HEK293T (cell line): ENCODE data around the gene USP32.

Experiments
- CTCF ChIA-PET: fragments of 350-600 bp; formaldehyde crosslinking; extraction: SDS; loops from one replicate; lab custom pipeline; 2021; ENCODE audit warnings: antibody characterized with exemption, inconsistent platforms; lab: Yijun Ruan, JAX
- POLR2A ChIA-PET: fragments of 350-600 bp; formaldehyde crosslinking; extraction: SDS; loops from one replicate; lab custom pipeline; 2020; ENCODE audit warnings: antibody characterized with exemption, inconsistent platforms; lab: Yijun Ruan, JAX
- DNase-seq: peaks from one replicate; pipeline ENCODE4 v3.0.0; 2012; ENCODE audit warnings: mixed read lengths; ENCODE audit errors: extremely low spot score
- ARNT ChIP-seq: fragments of 450-650 bp; IDR thresholded peaks from 2 replicates; pipeline ENCODE4 v1.6.1; 2017; ENCODE audit warnings: mild to moderate bottlenecking
- BHLHE40 ChIP-seq: fragments of 450-650 bp; IDR thresholded peaks from 2 replicates; pipeline ENCODE4 v1.6.1; 2016; ENCODE audit warnings: mild to moderate bottlenecking, moderate library complexity, borderline replicate concordance
- CTBP1 ChIP-seq: fragments of 450-650 bp; IDR thresholded peaks from 2 replicates; pipeline ENCODE4 v1.6.1; 2016; ENCODE audit warnings: borderline replicate concordance
- ELF4 ChIP-seq: fragments of 450-650 bp; IDR thresholded peaks from 2 replicates; pipeline ENCODE4 v1.6.1; 2017; ENCODE audit warnings: antibody characterized with exemption
- FOXA1 ChIP-seq: fragments of 450-650 bp; IDR thresholded peaks from 2 replicates; pipeline ENCODE4 v1.6.1; 2016; ENCODE audit warnings: mild to moderate bottlenecking
- FOXK2 ChIP-seq: fragments of 450-650 bp; IDR thresholded peaks from 2 replicates; pipeline ENCODE4 v1.6.1; 2016; ENCODE audit warnings: mild to moderate bottlenecking
- FOXM1 ChIP-seq: fragments of 450-650 bp; IDR thresholded peaks from 2 replicates; pipeline ENCODE4 v1.6.1; 2017; ENCODE audit warnings: mild to moderate bottlenecking, borderline replicate concordance
- HDGF ChIP-seq: fragments of 450-650 bp; IDR thresholded peaks from 2 replicates; pipeline ENCODE4 v1.6.1; 2017; ENCODE audit warnings: antibody characterized with exemption, borderline replicate concordance
- L3MBTL2 ChIP-seq: fragments of 450-650 bp; conservative IDR thresholded peaks from 2 replicates; pipeline ENCODE4 v1.6.1; 2016; ENCODE audit warnings: mild to moderate bottlenecking
- LEF1 ChIP-seq: fragments of 450-650 bp; IDR thresholded peaks from 2 replicates; pipeline ENCODE4 v1.6.1; 2017; ENCODE audit warnings: mild to moderate bottlenecking, borderline replicate concordance
- NFRKB ChIP-seq: fragments of 450-650 bp; IDR thresholded peaks from 2 replicates; pipeline ENCODE4 v1.6.1; 2016; ENCODE audit warnings: mild to moderate bottlenecking, moderate library complexity
- PKNOX1 ChIP-seq: fragments of 450-650 bp; IDR thresholded peaks from 2 replicates; pipeline ENCODE4 v1.6.1; 2016
- SP1 ChIP-seq: fragments of 450-650 bp; IDR thresholded peaks from 2 replicates; pipeline ENCODE4 v1.6.1; 2017
- SUZ12 ChIP-seq: fragments of 450-650 bp; IDR thresholded peaks from 2 replicates; pipeline ENCODE4 v1.6.1; 2016; ENCODE audit warnings: mild to moderate bottlenecking
- TARDBP ChIP-seq: fragments of 450-650 bp; IDR thresholded peaks from 2 replicates; pipeline ENCODE4 v1.6.1; 2016
- ZNF384 ChIP-seq: fragments of 450-650 bp; IDR thresholded peaks from 2 replicates; pipeline ENCODE4 v1.6.1; 2016

Gene USP32

DNA sequence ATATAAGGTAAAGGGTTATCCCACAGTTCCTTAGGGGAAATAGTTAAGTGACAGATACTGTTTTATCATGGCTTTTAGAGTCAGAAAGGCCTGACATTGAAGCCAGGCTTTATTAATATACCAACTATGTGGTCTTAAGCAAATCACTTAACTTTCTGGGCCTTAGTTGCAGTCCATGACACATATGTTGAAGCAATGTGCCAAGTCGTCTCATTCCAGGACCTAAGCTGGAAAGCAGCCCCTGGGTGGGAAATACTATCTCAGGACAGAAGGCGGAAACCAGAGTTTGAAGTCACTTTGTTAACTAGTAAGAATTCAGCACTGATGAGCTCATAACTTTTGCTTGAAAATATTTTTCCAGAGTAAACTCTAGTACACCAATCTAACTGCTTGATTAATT lies 80.0 kb downstream of the USP32 start:
- POLR2A ChIA-PET, result no interaction called here
- no peak for TF ChIP-seq ZNF384
- TF ChIP-seq SUZ12, result no peak
- DNase-seq, result no peak
- CTCF ChIA-PET, result no interaction called here

DNA sequence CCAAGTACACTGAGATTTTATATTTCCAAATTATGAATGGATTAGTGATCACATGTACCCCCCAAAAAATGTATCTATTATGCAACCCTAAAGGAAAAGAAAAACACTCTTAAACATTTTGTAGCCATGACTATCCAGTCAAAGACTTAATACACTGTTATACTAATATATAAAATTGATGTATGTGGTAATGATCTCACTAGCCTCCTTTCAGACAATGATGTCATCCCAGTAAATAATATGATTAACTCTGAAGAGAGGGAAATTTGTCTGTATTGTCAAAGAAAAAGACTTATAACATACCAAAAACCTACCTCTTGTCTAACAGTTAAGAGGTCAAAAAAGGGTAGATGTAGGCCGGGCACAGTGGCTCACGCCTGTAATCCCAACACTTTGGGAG lies 80.7 kb downstream of the USP32 start:
- ChIA-PET CTCF (no interaction called here), POLR2A (no interaction called here)
- no peak for TF ChIP-seq FOXK2
- no peak for DNase-seq

DNA sequence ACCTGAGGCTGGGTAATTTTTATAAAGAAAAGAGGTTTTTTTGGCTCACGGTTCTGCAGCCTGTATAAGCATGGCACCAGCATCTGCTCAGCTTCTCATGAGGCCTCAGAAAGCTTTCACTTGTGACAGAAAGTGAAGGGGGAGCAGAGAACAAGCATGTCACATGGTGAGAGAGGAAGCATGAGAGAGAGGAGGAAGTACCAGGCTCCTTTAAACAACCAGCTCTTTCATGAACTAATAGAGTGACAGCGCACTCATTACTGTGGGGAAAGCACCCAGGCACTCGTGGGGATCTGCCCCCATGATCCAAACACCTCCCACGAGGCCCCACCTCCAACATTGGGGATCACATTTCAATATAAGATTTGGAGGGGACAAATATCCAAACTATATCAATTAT lies 86.8 kb downstream of the USP32 start:
- ChIA-PET POLR2A (no interaction called here), CTCF (interaction anchor here (0.6 kb wide), 1 partner anchor 521 kb away, joined by 3 read pairs; no protein-coding TSS in a partner anchor)
- no peak for DNase-seq
- TF ChIP-seq CTBP1, result no peak
- TF ChIP-seq TARDBP, result no peak
- TF ChIP-seq HDGF, result no peak
- TF ChIP-seq ARNT, result no peak

- POLR2A ChIA-PET, result no interaction called here
- no peak for TF ChIP-seq HDGF
- no peak for TF ChIP-seq ARNT
- TF ChIP-seq ZNF384, result no peak
- TF ChIP-seq ELF4, result no peak
- no peak for TF ChIP-seq FOXA1
- no peak for TF ChIP-seq NFRKB
- TF ChIP-seq L3MBTL2, result no peak
- no peak for TF ChIP-seq TARDBP
- no peak for TF ChIP-seq SUZ12
- TF ChIP-seq CTBP1, result no peak
- TF ChIP-seq LEF1, result no peak
- no peak for TF ChIP-seq PKNOX1
- TF ChIP-seq BHLHE40, result no peak
- TF ChIP-seq SP1, result no peak
- TF ChIP-seq FOXK2, result no peak
- TF ChIP-seq FOXM1, result no peak
- CTCF ChIA-PET, result interaction anchor here (0.6 kb wide), 1 partner anchor 520 kb away, joined by 3 read pairs; no protein-coding TSS in a partner anchor
- no peak for DNase-seq
These were observed 87.4 kb downstream of the USP32 start for GRCh38 chr17:60304502-60304901.

DNA sequence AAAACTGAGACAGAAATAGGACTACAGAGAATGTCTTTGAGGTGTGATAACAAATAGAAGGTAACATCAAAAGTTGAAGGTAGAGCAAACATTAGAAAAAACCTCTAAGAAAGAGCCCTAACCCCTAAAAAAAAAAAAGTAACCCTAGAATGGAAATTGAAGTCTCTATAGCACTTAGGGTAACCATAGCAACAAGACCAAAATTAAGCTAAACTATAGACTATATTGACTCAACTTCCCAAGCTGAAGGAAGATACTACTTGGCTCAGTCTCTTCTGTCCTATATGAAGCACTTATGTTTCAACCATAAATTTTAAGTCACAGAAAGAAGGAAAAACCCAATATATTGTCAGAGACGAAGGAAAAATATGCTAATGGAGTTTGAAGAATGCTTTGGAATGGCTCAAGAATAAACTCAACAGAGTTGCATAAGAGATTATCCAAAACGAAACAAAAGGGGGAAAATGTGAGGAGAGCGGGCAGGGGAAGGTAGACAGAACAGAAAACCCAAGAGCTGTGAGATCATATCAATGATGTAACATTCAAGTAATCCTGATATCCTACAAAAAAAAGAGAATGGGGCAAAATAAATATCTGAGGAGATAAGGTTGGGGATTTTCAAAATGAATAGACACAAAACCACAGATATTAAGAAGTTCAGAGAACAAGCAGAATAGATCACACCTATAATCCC lies 88.4 kb downstream of the USP32 start:
- POLR2A ChIA-PET, result no interaction called here
- no peak for TF ChIP-seq BHLHE40
- TF ChIP-seq ARNT, result no peak
- no peak for TF ChIP-seq FOXA1
- no peak for TF ChIP-seq ZNF384
- no peak for TF ChIP-seq L3MBTL2
- no peak for TF ChIP-seq SP1
- no peak for TF ChIP-seq SUZ12
- TF ChIP-seq FOXM1, result no peak
- TF ChIP-seq LEF1, result no peak
- TF ChIP-seq PKNOX1, result no peak
- TF ChIP-seq NFRKB, result no peak
- no peak for TF ChIP-seq TARDBP
- no peak for TF ChIP-seq ELF4
- no peak for TF ChIP-seq HDGF
- no peak for TF ChIP-seq FOXK2
- CTCF ChIA-PET, result no interaction called here
- DNase-seq, result no peak

DNA sequence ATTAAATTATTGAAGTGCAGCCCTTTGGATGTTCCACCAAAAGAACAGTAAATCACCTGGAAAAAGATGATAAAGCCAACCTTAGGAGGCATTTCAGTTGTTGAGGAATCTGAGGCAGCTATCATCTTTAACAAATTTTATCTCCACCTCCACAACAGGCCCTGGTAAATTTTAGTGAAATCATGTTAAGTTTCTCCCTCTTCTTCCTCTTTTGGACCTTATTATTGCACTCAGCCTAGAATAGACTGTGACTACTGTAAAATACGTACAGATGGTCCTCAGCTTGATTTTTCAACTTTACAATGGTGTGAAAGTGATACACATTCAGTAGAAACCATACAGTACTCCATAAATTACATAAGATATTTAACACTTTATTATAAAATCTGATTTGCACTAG lies 90.3 kb downstream of the USP32 start:
- DNase-seq, result no peak
- POLR2A ChIA-PET, result no interaction called here
- CTCF ChIA-PET, result no interaction called here
- TF ChIP-seq FOXA1 (no peak), FOXK2 (no peak), HDGF (no peak), SUZ12 (no peak), SP1 (no peak), ARNT (no peak), L3MBTL2 (no peak), FOXM1 (no peak), CTBP1 (no peak), ZNF384 (no peak), PKNOX1 (no peak), LEF1 (no peak), TARDBP (no peak), NFRKB (no peak), ELF4 (no peak)

- no peak for TF ChIP-seq SUZ12
- TF ChIP-seq ARNT, result no peak
- no peak for TF ChIP-seq L3MBTL2
- no peak for TF ChIP-seq CTBP1
- no peak for TF ChIP-seq FOXK2
- ChIA-PET POLR2A (no interaction called here), CTCF (no interaction called here)
- no peak for DNase-seq
These were observed 91.0 kb downstream of the USP32 start for GRCh38 chr17:60300949-60301348.
